CD4-positive, alpha-beta T cell treated with Interleukin-17A for 1 hour (primary cell): ENCODE data around the gene ZNF473.
A peak's percentile ranks its signal among the peaks of the same experiment; 100 is the strongest.
"Not testable (repeated sequence)": the region's sequence is repeated elsewhere in the genome, so short reads cannot be mapped to it uniquely, and the experiment has no call there.

ENCODE experiments used
- DNase-seq: peaks from one replicate; pipeline ENCODE4 v3.0.0-alpha.2; 2020

Gene ZNF473

GRCh38 chr19:50051228-50051895, 25.6 kb downstream of the ZNF473 start:
- not testable (repeated sequence) for DNase-seq

DNA sequence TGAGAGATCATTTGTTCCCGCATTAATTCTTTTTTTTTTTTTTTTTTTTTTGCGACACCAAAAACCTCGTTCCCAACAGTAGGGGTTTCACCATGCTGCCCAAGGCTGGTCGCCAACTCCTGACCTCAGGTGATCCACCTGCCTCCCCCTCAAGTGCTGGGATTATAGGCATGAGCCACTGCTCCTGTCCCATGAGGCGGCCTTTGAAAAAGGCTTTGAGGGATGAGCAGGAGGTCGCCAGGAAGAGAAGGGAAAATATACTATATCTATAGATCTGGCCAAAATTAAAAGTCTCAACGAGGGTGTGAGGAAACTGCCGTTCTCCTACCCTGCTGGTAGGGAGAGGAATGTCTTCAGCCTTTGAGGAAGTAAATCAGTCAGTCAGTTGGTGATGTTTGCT, 26.2 kb downstream of the ZNF473 start:
- DNase-seq, result no peak

GRCh38 chr19:50053119-50053518, 27.3 kb downstream of the ZNF473 start:
- DNase-seq, result no peak

- no peak for DNase-seq
These were observed 32.6 kb downstream of the ZNF473 start for GRCh38 chr19:50058425-50058824.

GRCh38 chr19:50059045-50059444, 33.2 kb downstream of the ZNF473 start:
- DNase-seq, result no peak

- no peak for DNase-seq
These were observed 34.3 kb downstream of the ZNF473 start for GRCh38 chr19:50060107-50060506.

DNA sequence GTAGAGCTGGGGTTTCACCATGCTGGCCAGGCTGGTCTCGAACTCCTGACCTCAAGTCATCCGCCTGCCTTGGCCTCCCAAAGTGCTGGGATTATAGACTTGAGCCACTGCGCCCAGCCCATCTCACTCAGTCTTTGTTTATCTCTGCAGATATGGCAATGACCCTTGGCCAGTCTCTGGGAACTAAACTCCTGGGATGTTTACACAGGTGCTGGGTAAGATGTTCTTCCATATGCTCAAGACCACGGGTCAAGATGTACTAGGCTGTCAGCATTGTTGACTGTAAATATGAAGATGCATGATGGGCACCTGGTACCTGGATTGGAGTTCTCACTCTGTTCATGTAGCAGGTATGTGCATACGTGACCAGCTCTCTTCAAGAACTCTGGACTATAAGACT, 35.8 kb downstream of the ZNF473 start:
- DNase-seq, result no peak

DNA sequence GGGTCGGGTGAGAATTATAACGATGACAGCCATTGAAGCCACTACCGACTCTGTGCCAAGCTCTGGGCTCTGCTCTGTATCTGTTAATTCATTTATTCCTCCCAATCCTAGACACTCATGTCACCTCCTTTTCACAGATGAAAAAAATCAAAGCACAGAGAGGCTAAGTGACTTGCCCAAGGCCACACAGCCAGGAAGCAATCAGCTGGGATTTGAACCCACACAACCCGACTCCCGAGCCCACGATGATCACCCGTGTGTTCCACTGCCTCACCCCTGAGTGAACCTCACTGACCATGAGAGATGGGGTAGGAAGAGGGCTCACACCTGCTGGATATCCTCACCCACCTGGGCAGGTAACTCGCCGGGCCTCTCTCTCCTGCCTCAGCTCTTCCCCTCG, 40.1 kb downstream of the ZNF473 start:
- no peak for DNase-seq

DNA sequence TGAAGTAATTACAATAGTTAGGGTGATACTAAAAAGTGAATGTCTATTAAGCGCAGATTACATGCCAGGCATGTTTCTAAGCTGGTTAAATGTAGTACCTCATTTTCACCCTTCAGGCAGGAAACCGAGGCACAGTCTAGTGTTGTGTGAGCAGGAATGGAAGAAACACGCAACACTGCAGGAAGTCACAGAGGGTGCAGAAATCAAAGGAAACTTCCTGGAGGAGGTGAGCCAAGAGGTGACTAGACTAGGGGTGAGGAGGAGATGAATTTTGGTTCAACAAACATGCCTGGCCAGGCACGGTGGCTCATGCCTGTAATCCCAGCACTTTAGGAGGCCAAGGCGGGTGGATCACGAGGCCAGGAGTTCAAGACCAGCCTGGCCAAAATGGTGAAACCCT, 41.8 kb downstream of the ZNF473 start:
- no peak for DNase-seq

- not testable (repeated sequence) for DNase-seq
These were observed 42.6 kb downstream of the ZNF473 start for GRCh38 chr19:50068382-50068781.

- DNase-seq, result not testable (repeated sequence)
These were observed 49.3 kb downstream of the ZNF473 start for GRCh38 chr19:50075076-50075475.

DNA sequence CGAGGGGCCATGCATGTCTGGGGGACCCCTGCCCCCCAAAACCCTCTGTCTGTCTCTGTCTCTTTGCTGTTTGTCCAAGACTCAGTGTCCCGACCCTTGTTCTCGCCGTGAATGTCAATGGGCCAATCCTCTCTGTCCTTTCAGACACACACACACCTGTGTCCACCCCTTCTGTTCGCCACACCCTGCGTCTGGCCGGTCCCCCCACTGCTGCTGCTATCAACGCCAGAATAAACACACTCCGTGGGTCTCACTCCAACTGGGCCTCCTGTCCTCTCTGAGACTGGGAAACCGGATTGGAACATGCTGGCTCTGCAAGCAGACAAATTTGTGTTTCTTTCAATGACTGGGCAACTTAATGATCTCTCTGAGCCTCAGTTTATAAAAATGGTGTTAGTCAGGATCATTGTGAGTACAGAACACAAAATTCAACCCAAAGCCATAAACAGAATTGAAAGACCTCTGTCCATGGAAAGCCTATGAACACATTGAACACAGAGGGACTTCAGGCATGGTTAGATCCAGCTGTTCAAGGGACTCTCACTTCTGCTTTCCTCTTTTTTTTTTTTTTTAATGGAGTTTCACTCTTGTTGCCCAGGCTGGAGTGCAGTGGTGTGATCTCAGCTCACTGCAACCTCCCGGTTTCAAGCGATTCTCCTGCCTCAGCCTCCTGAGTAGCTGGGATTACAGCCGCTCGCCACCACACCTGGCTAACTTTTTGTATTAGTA, 50.0 kb downstream of the ZNF473 start:
- not testable (repeated sequence) for DNase-seq

GRCh38 chr19:50076581-50077355, 51.0 kb downstream of the ZNF473 start:
- not testable (repeated sequence) for DNase-seq

DNA sequence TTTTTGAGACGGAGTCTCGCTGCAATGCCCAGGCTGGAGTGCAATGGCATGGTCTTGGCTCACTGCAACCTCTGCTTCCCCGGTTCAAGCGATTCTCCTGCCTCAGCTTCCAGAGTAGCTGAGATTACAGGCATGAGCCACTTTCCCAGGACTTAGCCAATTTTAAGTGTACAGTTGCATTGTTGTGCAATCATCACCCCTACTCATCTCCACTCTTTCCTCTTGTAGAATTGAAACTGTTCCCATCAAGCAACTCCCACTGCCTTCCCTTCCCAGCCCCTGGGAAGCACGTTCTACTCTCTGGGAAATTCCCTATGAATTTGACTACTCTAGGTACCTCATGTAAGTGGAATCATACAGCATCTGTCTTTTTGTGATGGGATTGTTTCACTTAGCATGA, 53.2 kb downstream of the ZNF473 start:
- DNase-seq, result not testable (repeated sequence)

DNA sequence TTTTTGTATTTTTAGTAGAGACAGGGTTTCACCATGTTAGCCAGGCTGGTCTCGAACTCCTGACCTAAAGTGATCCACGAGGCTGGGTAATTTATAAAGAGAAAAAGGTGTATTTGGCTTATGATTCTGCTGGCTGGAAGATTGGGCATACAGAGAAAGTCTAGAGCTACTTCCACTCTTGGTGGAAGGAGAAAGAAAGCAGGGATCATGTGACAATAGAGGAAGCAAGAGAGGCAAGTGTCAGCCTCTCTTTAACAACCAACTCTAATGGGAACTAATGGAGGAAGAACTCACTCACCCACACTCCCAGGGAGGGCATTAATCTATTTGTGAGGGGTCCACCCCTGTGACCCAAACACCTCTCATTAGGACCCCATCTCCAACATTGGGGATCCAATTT, 58.6 kb downstream of the ZNF473 start:
- DNase-seq, result not testable (repeated sequence)

GRCh38 chr19:50087153-50087552, 61.3 kb downstream of the ZNF473 start:
- DNase-seq, result not testable (repeated sequence)

- DNase-seq, result peak; percentile 44
These were observed 64.9 kb downstream of the ZNF473 start for GRCh38 chr19:50090706-50091105.

DNA sequence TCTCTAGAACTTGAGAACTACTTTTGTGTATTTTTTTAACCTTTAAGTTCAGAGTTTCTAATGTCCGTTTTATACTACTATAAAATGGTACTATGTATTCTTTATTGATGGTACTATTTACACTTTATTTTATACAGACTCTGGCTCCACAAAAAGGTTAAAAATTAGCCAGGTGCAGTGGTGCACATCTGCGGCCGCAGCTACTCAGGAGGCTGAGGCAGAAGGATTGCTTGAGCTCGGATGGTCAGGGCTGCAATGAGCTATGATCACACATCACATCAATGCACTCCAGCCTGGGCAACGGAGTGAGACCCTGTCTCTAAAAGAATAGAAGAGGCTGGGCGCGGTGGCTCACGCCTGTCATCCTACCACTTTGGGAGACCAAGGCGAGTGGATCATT, 66.0 kb downstream of the ZNF473 start:
- DNase-seq, result not testable (repeated sequence)

DNA sequence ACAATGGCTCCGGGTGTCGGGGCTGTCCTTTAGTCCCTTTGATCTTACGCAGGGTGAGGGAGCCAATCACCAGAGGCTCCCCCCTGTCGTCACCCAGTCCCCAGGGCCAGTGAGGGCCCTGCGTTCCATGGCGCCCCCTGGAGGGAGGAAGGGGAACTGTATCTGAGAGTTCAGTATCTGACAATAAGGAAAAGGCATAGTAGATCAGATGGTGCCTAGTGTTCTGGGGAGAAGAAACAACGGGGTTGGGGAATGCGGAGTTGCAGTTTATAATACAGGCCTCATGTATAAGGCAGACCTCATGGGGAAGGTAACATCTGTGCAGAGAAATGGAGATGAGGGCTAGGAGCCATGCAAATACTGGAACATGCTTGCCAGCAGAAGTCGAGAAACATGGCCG, 66.8 kb downstream of the ZNF473 start:
- not testable (repeated sequence) for DNase-seq

DNA sequence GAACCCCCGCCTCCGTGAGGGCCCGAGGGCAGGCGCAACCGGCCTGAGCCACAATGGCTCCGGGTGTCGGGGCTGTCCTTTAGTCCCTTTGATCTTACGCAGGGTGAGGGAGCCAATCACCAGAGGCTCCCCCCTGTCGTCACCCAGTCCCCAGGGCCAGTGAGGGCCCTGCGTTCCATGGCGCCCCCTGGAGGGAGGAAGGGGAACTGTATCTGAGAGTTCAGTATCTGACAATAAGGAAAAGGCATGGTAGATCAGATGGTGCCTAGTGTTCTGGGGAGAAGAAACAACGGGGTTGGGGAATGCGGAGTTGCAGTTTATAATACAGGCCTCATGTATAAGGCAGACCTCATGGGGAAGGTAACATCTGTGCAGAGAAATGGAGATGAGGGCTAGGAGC, 72.1 kb downstream of the ZNF473 start:
- not testable (repeated sequence) for DNase-seq

- not testable (repeated sequence) for DNase-seq
These were observed 73.1 kb downstream of the ZNF473 start for GRCh38 chr19:50098892-50099291.

DNA sequence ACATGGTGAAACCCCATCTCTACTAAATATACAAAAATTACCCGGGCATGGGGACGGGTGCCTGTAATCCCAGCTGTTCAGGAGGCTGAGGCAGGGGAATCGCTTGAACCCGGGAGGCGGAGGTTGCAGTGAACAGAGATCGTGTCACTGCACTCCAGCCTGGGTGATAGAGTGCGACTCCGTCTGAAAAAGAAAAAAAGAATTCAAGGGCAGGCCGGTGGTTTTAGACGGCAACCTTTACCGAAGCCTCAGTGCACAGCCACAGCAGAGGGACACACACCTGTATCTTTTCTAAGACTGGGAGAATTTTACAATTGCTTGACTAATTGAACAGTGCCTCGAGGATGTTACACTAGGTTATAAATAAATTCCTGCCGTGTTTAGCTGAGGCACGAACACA, 73.9 kb downstream of the ZNF473 start:
- DNase-seq, result not testable (repeated sequence)

- DNase-seq, result not testable (repeated sequence)
These were observed 75.1 kb downstream of the ZNF473 start for GRCh38 chr19:50100946-50101345.
